ENCODE data around the gene TSPAN4.

DNA sequence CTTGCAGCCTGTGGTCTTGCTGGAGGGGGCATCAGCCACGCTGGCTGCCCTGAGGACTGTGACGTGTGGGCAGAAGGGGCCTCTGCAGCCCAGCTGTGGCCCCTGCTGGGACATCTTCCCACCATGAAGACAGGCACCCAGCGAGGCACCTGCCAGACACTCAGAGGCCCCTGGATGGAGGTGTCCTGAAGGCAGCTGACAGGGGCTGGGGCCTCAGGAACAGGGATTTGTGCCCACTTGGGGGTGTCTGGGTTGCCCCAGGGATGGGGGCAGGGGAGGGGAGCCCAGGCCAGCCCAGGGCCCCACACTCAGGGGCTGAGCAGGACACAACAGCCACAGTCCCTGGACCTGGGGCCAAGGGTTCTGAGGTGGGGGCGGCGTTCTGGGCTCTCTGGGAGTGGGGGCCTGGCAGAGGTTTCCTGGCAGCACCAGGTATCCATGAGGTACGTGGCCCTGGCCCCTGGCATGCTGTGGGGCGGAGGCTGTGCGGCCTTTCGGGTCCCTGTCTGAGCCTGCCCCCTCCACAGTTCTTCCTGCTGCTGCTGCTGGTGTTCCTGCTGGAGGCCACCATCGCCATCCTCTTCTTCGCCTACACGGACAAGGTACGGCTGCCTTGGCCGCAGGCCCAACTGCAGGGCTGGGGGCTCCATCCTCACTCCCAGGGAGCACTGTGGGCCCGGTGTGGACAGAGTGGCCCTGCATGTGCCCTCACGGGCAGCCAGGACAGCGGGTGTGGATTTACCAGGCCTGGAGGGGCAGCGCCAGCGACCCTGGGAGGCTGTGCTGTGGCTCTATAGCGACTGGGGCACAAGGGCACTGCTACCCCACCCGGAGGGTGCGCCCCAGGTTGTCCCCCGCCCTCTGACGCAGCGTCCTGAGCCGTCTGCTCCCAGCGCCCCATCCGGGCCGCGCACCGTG lies 21.5 kb downstream of the TSPAN4 start:
- TF ChIP-seq CTCF (IDR thresholded peaks at IDR 0.05), result no peak
- TF ChIP-seq EZH2 (IDR thresholded peaks at IDR 0.05; ENCODE audit: borderline replicate concordance, insufficient read depth, low read depth, low read length, poor library complexity, severe bottlenecking), result no peak
